GM18909 (cell line): Measurements from ENCODE around the gene HEATR1.
"Not testable (repeated sequence)": the region's sequence is repeated elsewhere in the genome, so short reads cannot be mapped to it uniquely, and the experiment has no call there.

Experiments
- ATAC-seq: cut with Tn5 transposase; IDR thresholded peaks from one replicate; pipeline ENCODE4 v1.9.1; 2021; ENCODE audit warnings: mild to moderate bottlenecking; ENCODE audit not compliant: unreplicated experiment, poor library complexity

HEATR1 gene

GRCh38 chr1:236590553-236591150, 13.7 kb downstream of the HEATR1 start:
- no peak for ATAC-seq

- ATAC-seq = no peak
Measured at GRCh38 chr1:236589531-236589930, 14.8 kb downstream of the HEATR1 start.

- ATAC-seq = no peak
Measured at GRCh38 chr1:236581528-236581927, 22.8 kb downstream of the HEATR1 start.

- not testable (repeated sequence) for ATAC-seq
Measured at GRCh38 chr1:236580404-236580803, 23.9 kb downstream of the HEATR1 start.

- no peak for ATAC-seq
Measured at GRCh38 chr1:236578661-236579060, 25.7 kb downstream of the HEATR1 start.

GRCh38 chr1:236577041-236577440, 27.3 kb downstream of the HEATR1 start:
- ATAC-seq = not testable (repeated sequence)

- no peak for ATAC-seq
Measured at GRCh38 chr1:236576004-236576403, 28.3 kb downstream of the HEATR1 start.

GRCh38 chr1:236575523-236575922, 28.8 kb downstream of the HEATR1 start:
- no peak for ATAC-seq

GRCh38 chr1:236568285-236568894, 35.9 kb downstream of the HEATR1 start:
- no peak for ATAC-seq

GRCh38 chr1:236565530-236565929, 38.8 kb downstream of the HEATR1 start:
- ATAC-seq = no peak

- no peak for ATAC-seq
Measured at GRCh38 chr1:236561976-236562375, 42.3 kb downstream of the HEATR1 start.

- ATAC-seq = no peak
Measured at GRCh38 chr1:236560213-236560771, 44.0 kb downstream of the HEATR1 start.

GRCh38 chr1:236558846-236559245, 45.5 kb downstream of the HEATR1 start:
- ATAC-seq = no peak

- no peak for ATAC-seq
Measured at GRCh38 chr1:236558081-236558480, 46.2 kb downstream of the HEATR1 start.

GRCh38 chr1:236556606-236557005, 47.7 kb downstream of the HEATR1 start:
- ATAC-seq = no peak

GRCh38 chr1:236553370-236553769, 50.9 kb downstream of the HEATR1 start:
- ATAC-seq = no peak

- no peak for ATAC-seq
Measured at GRCh38 chr1:236552901-236553300, 51.4 kb downstream of the HEATR1 start.

GRCh38 chr1:236552096-236552495, 52.2 kb downstream of the HEATR1 start:
- no peak for ATAC-seq

GRCh38 chr1:236550961-236551851, 53.1 kb downstream of the HEATR1 start:
- ATAC-seq = no peak

GRCh38 chr1:236548452-236548851, 55.9 kb downstream of the HEATR1 start:
- ATAC-seq = no peak

- no peak for ATAC-seq
Measured at GRCh38 chr1:236545621-236546169, 58.6 kb downstream of the HEATR1 start.
